ENCODE results near the gene MALAT1.

Gene MALAT1

GRCh38 chr11:65538232-65538914 lies 39.5 kb downstream of the MALAT1 start:
- Histone ChIP-seq H3K4me1 (ENCODE audit: control insufficient read depth, insufficient read depth, low read length) (peaks cover 3% of the 10 kb centered on the region; the same call in 1 of the 2 replicates), H3K36me3 (ENCODE audit: control insufficient read depth, insufficient read depth, low read length) (peaks cover 31% of the 10 kb centered on the region), H3K27ac (ENCODE audit: low read depth, low read length) (no peak overlapping the region)

GRCh38 chr11:65538915-65539743 lies 40.3 kb downstream of the MALAT1 start:
- Histone ChIP-seq H3K36me3 (ENCODE audit: control insufficient read depth, insufficient read depth, low read length) (peaks cover 29% of the 10 kb centered on the region), H3K27me3 (ENCODE audit: control insufficient read depth, insufficient read depth, low read length) (peaks cover 40% of the 10 kb centered on the region), H3K4me1 (ENCODE audit: control insufficient read depth, insufficient read depth, low read length) (peaks cover 3% of the 10 kb centered on the region; the same call in 1 of the 2 replicates), H3K27ac (ENCODE audit: low read depth, low read length) (no peak overlapping the region), H3K4me3 (ENCODE audit: low read depth, low read length) (peak overlapping the region; percentile 80), H3K9ac (ENCODE audit: low read length) (peak overlapping the region; percentile 34), H3K9me3 (ENCODE audit: control insufficient read depth, insufficient read depth, low read depth, low read length) (no peaks in the 10 kb centered on the region)

More at GRCh38 chr11:65538232-65538914, 39.5 kb downstream of the MALAT1 start:
- peaks cover 35% of the 10 kb centered on the region for H3K27me3 ChIP-seq (ENCODE audit: control insufficient read depth, insufficient read depth, low read length)
- H3K9ac ChIP-seq (ENCODE audit: low read length) = no peak overlapping the region
- peak overlapping the region; percentile 80; the same call in 1 of the 2 replicates for H3K4me3 ChIP-seq (ENCODE audit: low read depth, low read length)
- no peaks in the 10 kb centered on the region for H3K9me3 ChIP-seq (ENCODE audit: control insufficient read depth, insufficient read depth, low read depth, low read length)

GRCh38 chr11:65539744-65540289 lies 41.0 kb downstream of the MALAT1 start:
- Histone ChIP-seq H3K4me1 (ENCODE audit: control insufficient read depth, insufficient read depth, low read length) (peaks cover 3% of the 10 kb centered on the region; the same call in 1 of the 2 replicates), H3K9me3 (ENCODE audit: control insufficient read depth, insufficient read depth, low read depth, low read length) (no peaks in the 10 kb centered on the region), H3K9ac (ENCODE audit: low read length) (peak overlapping the region; percentile 54), H3K4me3 (ENCODE audit: low read depth, low read length) (peak overlapping the region; percentile 80), H3K27me3 (ENCODE audit: control insufficient read depth, insufficient read depth, low read length) (peaks cover 47% of the 10 kb centered on the region), H3K27ac (ENCODE audit: low read depth, low read length) (no peak overlapping the region), H3K36me3 (ENCODE audit: control insufficient read depth, insufficient read depth, low read length) (peaks cover 27% of the 10 kb centered on the region)

GRCh38 chr11:65540290-65541092 lies 41.6 kb downstream of the MALAT1 start:
- peaks cover 20% of the 10 kb centered on the region for H3K36me3 ChIP-seq (ENCODE audit: control insufficient read depth, insufficient read depth, low read length)
- peak overlapping the region; percentile 80 for H3K4me3 ChIP-seq (ENCODE audit: low read depth, low read length)
- H3K9me3 ChIP-seq (ENCODE audit: control insufficient read depth, insufficient read depth, low read depth, low read length) = no peaks in the 10 kb centered on the region
- peak overlapping the region; percentile 54 for H3K9ac ChIP-seq (ENCODE audit: low read length)
- peaks cover 54% of the 10 kb centered on the region for H3K27me3 ChIP-seq (ENCODE audit: control insufficient read depth, insufficient read depth, low read length)
- no peak overlapping the region for H3K27ac ChIP-seq (ENCODE audit: low read depth, low read length)
- peaks cover 3% of the 10 kb centered on the region; the same call in 1 of the 2 replicates for H3K4me1 ChIP-seq (ENCODE audit: control insufficient read depth, insufficient read depth, low read length)

- H3K4me1 ChIP-seq (ENCODE audit: control insufficient read depth, insufficient read depth, low read length) = peaks cover 9% of the 10 kb centered on the region
- H3K4me3 ChIP-seq (ENCODE audit: low read depth, low read length) = peak overlapping the region; percentile 80
- peaks cover 63% of the 10 kb centered on the region for H3K27me3 ChIP-seq (ENCODE audit: control insufficient read depth, insufficient read depth, low read length)
- H3K9ac ChIP-seq (ENCODE audit: low read length) = no peak overlapping the region
- no peaks in the 10 kb centered on the region for H3K9me3 ChIP-seq (ENCODE audit: control insufficient read depth, insufficient read depth, low read depth, low read length)
- no peak overlapping the region for H3K27ac ChIP-seq (ENCODE audit: low read depth, low read length)
- H3K36me3 ChIP-seq (ENCODE audit: control insufficient read depth, insufficient read depth, low read length) = peaks cover 12% of the 10 kb centered on the region; the same call in 1 of the 2 replicates
Measured at GRCh38 chr11:65541093-65541982, 42.5 kb downstream of the MALAT1 start.

GRCh38 chr11:65542738-65543390 lies 44.0 kb downstream of the MALAT1 start:
- no peak overlapping the region for H3K4me3 ChIP-seq (ENCODE audit: low read depth, low read length)
- H3K27me3 ChIP-seq (ENCODE audit: control insufficient read depth, insufficient read depth, low read length) = peaks cover 72% of the 10 kb centered on the region
- peaks cover under 1% of the 10 kb centered on the region; the same call in 1 of the 2 replicates for H3K36me3 ChIP-seq (ENCODE audit: control insufficient read depth, insufficient read depth, low read length)
- no peaks in the 10 kb centered on the region for H3K9me3 ChIP-seq (ENCODE audit: control insufficient read depth, insufficient read depth, low read depth, low read length)
- H3K27ac ChIP-seq (ENCODE audit: low read depth, low read length) = no peak overlapping the region
- H3K9ac ChIP-seq (ENCODE audit: low read length) = no peak overlapping the region
- H3K4me1 ChIP-seq (ENCODE audit: control insufficient read depth, insufficient read depth, low read length) = peaks cover 12% of the 10 kb centered on the region

- Histone ChIP-seq H3K9ac (ENCODE audit: low read length) (no peak overlapping the region), H3K4me3 (ENCODE audit: low read depth, low read length) (peak overlapping the region; percentile 74), H3K4me1 (ENCODE audit: control insufficient read depth, insufficient read depth, low read length) (peaks cover 12% of the 10 kb centered on the region), H3K36me3 (ENCODE audit: control insufficient read depth, insufficient read depth, low read length) (no peaks in the 10 kb centered on the region), H3K27ac (ENCODE audit: low read depth, low read length) (no peak overlapping the region), H3K9me3 (ENCODE audit: control insufficient read depth, insufficient read depth, low read depth, low read length) (no peaks in the 10 kb centered on the region), H3K27me3 (ENCODE audit: control insufficient read depth, insufficient read depth, low read length) (peaks cover 63% of the 10 kb centered on the region)
Measured at GRCh38 chr11:65545853-65546216, 47.0 kb downstream of the MALAT1 start.

GRCh38 chr11:65546217-65546958 lies 47.5 kb downstream of the MALAT1 start:
- H3K4me1 ChIP-seq (ENCODE audit: control insufficient read depth, insufficient read depth, low read length) = peaks cover 11% of the 10 kb centered on the region
- peak overlapping the region; percentile 74 for H3K4me3 ChIP-seq (ENCODE audit: low read depth, low read length)
- H3K27ac ChIP-seq (ENCODE audit: low read depth, low read length) = no peak overlapping the region
- peaks cover 68% of the 10 kb centered on the region for H3K27me3 ChIP-seq (ENCODE audit: control insufficient read depth, insufficient read depth, low read length)
- H3K36me3 ChIP-seq (ENCODE audit: control insufficient read depth, insufficient read depth, low read length) = no peaks in the 10 kb centered on the region
- no peak overlapping the region for H3K9ac ChIP-seq (ENCODE audit: low read length)
- no peaks in the 10 kb centered on the region for H3K9me3 ChIP-seq (ENCODE audit: control insufficient read depth, insufficient read depth, low read depth, low read length)

GRCh38 chr11:65547446-65548125 lies 48.7 kb downstream of the MALAT1 start:
- no peaks in the 10 kb centered on the region for H3K36me3 ChIP-seq (ENCODE audit: control insufficient read depth, insufficient read depth, low read length)
- H3K4me1 ChIP-seq (ENCODE audit: control insufficient read depth, insufficient read depth, low read length) = peaks cover 18% of the 10 kb centered on the region

More at GRCh38 chr11:65547446-65548125, 48.7 kb downstream of the MALAT1 start:
- Histone ChIP-seq H3K9me3 (ENCODE audit: control insufficient read depth, insufficient read depth, low read depth, low read length) (no peaks in the 10 kb centered on the region), H3K4me3 (ENCODE audit: low read depth, low read length) (peak overlapping the region; percentile 28; the same call in 1 of the 2 replicates), H3K27me3 (ENCODE audit: control insufficient read depth, insufficient read depth, low read length) (peaks cover 62% of the 10 kb centered on the region), H3K9ac (ENCODE audit: low read length) (no peak overlapping the region), H3K27ac (ENCODE audit: low read depth, low read length) (no peak overlapping the region)
